ENCODE data around the gene RAB9B.

RAB9B gene

GRCh38 chrX:103846386-103846785 lies 14.3 kb upstream of the RAB9B start:
- no peaks in the 10 kb centered on the region for H3K4me1 ChIP-seq (ENCODE audit: control insufficient read depth, low read length)
- no peaks in the 10 kb centered on the region for H3F3A ChIP-seq (ENCODE audit: control insufficient read depth, insufficient read depth)
- H4K20me1 ChIP-seq (ENCODE audit: control insufficient read depth, insufficient read depth, low read depth, low read length) = no peaks in the 10 kb centered on the region
- no peak overlapping the region for H3K4me2 ChIP-seq (ENCODE audit: low read length)
- H3K9me2 ChIP-seq (replicated peaks; ENCODE audit: control insufficient read depth, low read length) = no peaks in the 10 kb centered on the region
- no peak overlapping the region for H3K27ac ChIP-seq (ENCODE audit: low read depth, low read length)
- TF ChIP-seq CTCF (IDR thresholded peaks at IDR 0.05; ENCODE audit: low read depth, low read length, poor library complexity, severe bottlenecking) (no peak), EZH2phosphoT487 (IDR thresholded peaks at IDR 0.05; ENCODE audit: borderline replicate concordance, low read length) (no peak)
- H3K27me3 ChIP-seq (ENCODE audit: control insufficient read depth, low read length) = no peaks in the 10 kb centered on the region
- no peaks in the 10 kb centered on the region for H3K36me3 ChIP-seq (ENCODE audit: control insufficient read depth, low read length)
- no peak overlapping the region for H3K4me3 ChIP-seq (ENCODE audit: low read length)
- no peaks in the 10 kb centered on the region for H3K9me3 ChIP-seq (ENCODE audit: control insufficient read depth, insufficient read depth, low read length)
- no peaks in the 10 kb centered on the region for H3K79me2 ChIP-seq (ENCODE audit: control insufficient read depth, low read length)

GRCh38 chrX:103845165-103845653 lies 13.2 kb upstream of the RAB9B start:
- Histone ChIP-seq H3K4me2 (ENCODE audit: low read length) (no peak overlapping the region), H3K36me3 (ENCODE audit: control insufficient read depth, low read length) (no peaks in the 10 kb centered on the region), H3K27ac (ENCODE audit: low read depth, low read length) (no peak overlapping the region), H3K4me1 (ENCODE audit: control insufficient read depth, low read length) (no peaks in the 10 kb centered on the region), H3F3A (ENCODE audit: control insufficient read depth, insufficient read depth) (no peaks in the 10 kb centered on the region), H3K27me3 (ENCODE audit: control insufficient read depth, low read length) (no peaks in the 10 kb centered on the region), H3K9me3 (ENCODE audit: control insufficient read depth, insufficient read depth, low read length) (no peaks in the 10 kb centered on the region), H4K20me1 (ENCODE audit: control insufficient read depth, insufficient read depth, low read depth, low read length) (no peaks in the 10 kb centered on the region), H3K9me2 (replicated peaks; ENCODE audit: control insufficient read depth, low read length) (no peaks in the 10 kb centered on the region), H3K79me2 (ENCODE audit: control insufficient read depth, low read length) (no peaks in the 10 kb centered on the region), H3K4me3 (ENCODE audit: low read length) (no peak overlapping the region)
- TF ChIP-seq CTCF (IDR thresholded peaks at IDR 0.05; ENCODE audit: low read depth, low read length, poor library complexity, severe bottlenecking) (peak; percentile 64), EZH2phosphoT487 (IDR thresholded peaks at IDR 0.05; ENCODE audit: borderline replicate concordance, low read length) (no peak)

DNA sequence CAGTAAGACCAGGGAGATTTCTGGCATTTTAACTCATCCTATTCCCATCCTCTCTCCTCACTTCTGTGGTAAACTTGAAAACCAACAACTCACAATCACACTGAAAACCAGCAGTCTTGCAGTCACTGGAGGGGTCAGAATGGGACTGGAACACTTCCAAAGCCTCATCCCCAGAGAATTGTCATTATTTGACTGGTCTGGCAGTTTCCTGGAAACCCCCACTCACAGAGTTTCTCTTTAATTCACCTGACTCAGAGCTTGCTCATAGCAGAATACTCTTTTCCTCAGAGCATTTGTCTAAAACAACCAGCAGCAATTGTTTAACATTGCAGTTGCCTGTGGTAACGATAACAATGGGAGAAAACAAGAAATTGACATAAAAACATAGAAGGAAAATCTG lies 7.3 kb upstream of the RAB9B start:
- TF ChIP-seq EZH2phosphoT487 (IDR thresholded peaks at IDR 0.05; ENCODE audit: borderline replicate concordance, low read length) (no peak), CTCF (IDR thresholded peaks at IDR 0.05; ENCODE audit: low read depth, low read length, poor library complexity, severe bottlenecking) (no peak)
- no peak overlapping the region for H3K4me3 ChIP-seq (ENCODE audit: low read length)
- no peaks in the 10 kb centered on the region for H3F3A ChIP-seq (ENCODE audit: control insufficient read depth, insufficient read depth)
- H3K27me3 ChIP-seq (ENCODE audit: control insufficient read depth, low read length) = peaks cover 4% of the 10 kb centered on the region; the same call in 1 of the 2 replicates
- no peaks in the 10 kb centered on the region for H3K4me1 ChIP-seq (ENCODE audit: control insufficient read depth, low read length)
- no peaks in the 10 kb centered on the region for H3K79me2 ChIP-seq (ENCODE audit: control insufficient read depth, low read length)
- H3K36me3 ChIP-seq (ENCODE audit: control insufficient read depth, low read length) = no peaks in the 10 kb centered on the region
- H4K20me1 ChIP-seq (ENCODE audit: control insufficient read depth, insufficient read depth, low read depth, low read length) = no peaks in the 10 kb centered on the region
- no peaks in the 10 kb centered on the region for H3K9me3 ChIP-seq (ENCODE audit: control insufficient read depth, insufficient read depth, low read length)
- no peak overlapping the region for H3K27ac ChIP-seq (ENCODE audit: low read depth, low read length)
- H3K9me2 ChIP-seq (replicated peaks; ENCODE audit: control insufficient read depth, low read length) = no peaks in the 10 kb centered on the region
- H3K4me2 ChIP-seq (ENCODE audit: low read length) = no peak overlapping the region

Data from DOHH2 (cell line).